A673 (cell line): ENCODE measurements around the gene MEAF6. TPM values are rescaled to one million over a fixed set of nuclear protein-coding genes. Genes with fewer than 3 reads are reported as not detected.

ENCODE experiments used
- BruUV-seq: library from RNA; stranded (reverse); fragments of 400-500 nt; replicated peaks from 2 replicates; lab custom pipeline; 2021; lab: Mats Ljungman, UMichigan
- CTCF ChIA-PET: fragments of 300-600 bp; sonication (Branson Sonifier 250); formaldehyde crosslinking; loops from one replicate; lab custom pipeline; 2022; ENCODE audit warnings: antibody characterized with exemption; lab: Charles Lee
- POLR2A ChIA-PET: fragments of 300-600 bp; sonication (Branson Sonifier 250); formaldehyde crosslinking; loops from one replicate; lab custom pipeline; 2022; ENCODE audit warnings: antibody characterized with exemption; ENCODE audit not compliant: low non-redundant PET; lab: Charles Lee
- DNase-seq: peaks from one replicate; pipeline ENCODE4 v3.0.0-alpha.2; 2015; ENCODE audit warnings: low spot score
- H3K27ac ChIP-seq: fragments of 200-600 bp; sonication (generic); 2 replicates; pipeline ENCODE4 v1.5.1; 2016; ENCODE audit warnings: mixed run types, low read depth, mild to moderate bottlenecking, mixed read lengths, antibody characterized with exemption, low read length; ENCODE audit not compliant: poor library complexity, severe bottlenecking
- H3K27me3 ChIP-seq: fragments of 200-600 bp; sonication (generic); replicated peaks from 2 replicates; pipeline ENCODE4 v1.6.1; 2017; ENCODE audit warnings: mixed run types, low read depth, mild to moderate bottlenecking, mixed read lengths, antibody characterized with exemption, low read length; ENCODE audit not compliant: insufficient read depth, poor library complexity
- H3K36me3 ChIP-seq: fragments of 200-600 bp; sonication (generic); 2 replicates; pipeline ENCODE4 v1.6.1; 2016; ENCODE audit warnings: mixed run types, mild to moderate bottlenecking, mixed read lengths, antibody characterized with exemption, low read length; ENCODE audit not compliant: insufficient read depth, poor library complexity, severe bottlenecking
- H3K4me1 ChIP-seq: fragments of 200-600 bp; sonication (generic); 2 replicates; pipeline ENCODE4 v1.6.1; 2017; ENCODE audit warnings: mixed run types, mild to moderate bottlenecking, mixed read lengths, antibody characterized with exemption, low read length; ENCODE audit not compliant: insufficient read depth, poor library complexity, severe bottlenecking
- H3K4me3 ChIP-seq: fragments of 200-600 bp; sonication (generic); 2 replicates; pipeline ENCODE4 v1.5.1; 2016; ENCODE audit warnings: low read depth, mixed run types, mild to moderate bottlenecking, mixed read lengths, low read length; ENCODE audit not compliant: poor library complexity, severe bottlenecking
- H3K9me3 ChIP-seq: fragments of 200-600 bp; sonication (generic); 2 replicates; pipeline ENCODE4 v1.6.1; 2016; ENCODE audit warnings: mixed run types, low read depth, mild to moderate bottlenecking, mixed read lengths, antibody characterized with exemption, low read length; ENCODE audit not compliant: poor library complexity, severe bottlenecking
- EZH2 ChIP-seq: fragments of 200-600 bp; sonication (generic); IDR thresholded peaks from 2 replicates; pipeline ENCODE4 v1.6.1; 2017; ENCODE audit warnings: borderline replicate concordance, low read depth, mild to moderate bottlenecking, mixed read lengths, antibody characterized with exemption, low read length; ENCODE audit not compliant: poor library complexity, severe bottlenecking
- intact Hi-C: fragments of 100-400 bp; cut with micrococcal nuclease; formaldehyde crosslinking; loops from one replicate; pipeline ENCODE4 v1.10.0; 2022; ENCODE audit not compliant: unreplicated experiment
- total RNA-seq: library from RNA; stranded (reverse); gene quantifications from 2 replicates; pipeline ENCODE4 v1.2.3, GENCODE V29; 2021
- TF ChIP-seq, protein P1 (sequence below): fragments of 300-800, 200-600 bp; sonication (generic); conservative IDR thresholded peaks from 2 replicates; pipeline ENCODE4 v1.5.1; 2017; ENCODE audit warnings: low read depth, mild to moderate bottlenecking, antibody characterized with exemption, low read length, moderate library complexity, mixed read lengths

MEAF6 gene
- total RNA-seq, 1 experiment from 2014 or later: 73.8 TPM

DNA sequence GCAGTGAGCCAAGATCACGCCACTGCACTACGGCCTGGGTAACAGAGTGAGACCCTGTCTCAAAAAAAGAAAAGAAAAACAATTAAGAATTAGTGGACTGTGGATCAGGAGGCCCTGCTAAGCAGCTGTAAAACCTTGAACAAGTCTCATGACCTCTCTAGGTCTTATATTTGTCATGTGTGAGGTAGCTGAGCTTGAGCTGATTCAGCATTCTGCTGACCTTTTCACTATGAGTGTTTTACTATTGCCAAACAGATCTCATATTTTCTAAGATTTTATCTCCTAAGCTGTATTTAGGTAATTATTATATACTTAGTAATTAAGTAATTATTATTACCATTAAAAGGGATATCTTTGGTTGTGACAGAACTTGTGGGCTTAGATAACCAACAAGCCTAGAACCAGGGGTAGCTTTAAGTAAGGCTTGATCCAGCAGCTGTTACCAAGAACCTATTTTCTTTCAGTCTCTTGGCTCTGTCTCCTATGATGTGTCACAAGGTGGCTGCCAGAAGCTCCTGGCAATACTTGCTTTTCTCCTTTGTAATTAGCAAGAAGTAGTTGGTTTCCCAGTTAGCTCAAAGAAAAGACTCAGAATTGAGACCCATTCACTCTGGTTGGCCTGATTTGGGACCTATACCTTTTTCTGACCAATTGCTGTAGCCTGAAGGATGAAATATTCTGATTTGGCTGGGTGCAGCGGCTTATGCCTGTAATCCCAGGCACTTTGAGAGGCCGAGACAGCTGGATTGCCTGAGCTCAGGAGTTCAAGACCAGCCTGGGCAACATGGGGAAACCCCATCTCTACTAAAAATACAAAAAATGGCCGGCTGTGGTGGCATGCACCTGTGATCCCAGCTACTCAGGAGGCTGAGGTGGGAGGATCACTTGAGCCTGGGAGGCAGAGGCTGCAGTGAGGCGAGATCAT, 48.7 kb downstream of the MEAF6 start:
- no peaks in the 10 kb centered on the region for H3K4me1 ChIP-seq
- H3K4me3 ChIP-seq: no peak overlapping the region
- no peak overlapping the region for H3K27ac ChIP-seq
- CTCF ChIA-PET: no interaction called here
- no TSS peak for BruUV-seq
- no peaks in the 10 kb centered on the region for H3K9me3 ChIP-seq
- TF ChIP-seq EZH2: no peak
- TF ChIP-seq, protein P1, sequence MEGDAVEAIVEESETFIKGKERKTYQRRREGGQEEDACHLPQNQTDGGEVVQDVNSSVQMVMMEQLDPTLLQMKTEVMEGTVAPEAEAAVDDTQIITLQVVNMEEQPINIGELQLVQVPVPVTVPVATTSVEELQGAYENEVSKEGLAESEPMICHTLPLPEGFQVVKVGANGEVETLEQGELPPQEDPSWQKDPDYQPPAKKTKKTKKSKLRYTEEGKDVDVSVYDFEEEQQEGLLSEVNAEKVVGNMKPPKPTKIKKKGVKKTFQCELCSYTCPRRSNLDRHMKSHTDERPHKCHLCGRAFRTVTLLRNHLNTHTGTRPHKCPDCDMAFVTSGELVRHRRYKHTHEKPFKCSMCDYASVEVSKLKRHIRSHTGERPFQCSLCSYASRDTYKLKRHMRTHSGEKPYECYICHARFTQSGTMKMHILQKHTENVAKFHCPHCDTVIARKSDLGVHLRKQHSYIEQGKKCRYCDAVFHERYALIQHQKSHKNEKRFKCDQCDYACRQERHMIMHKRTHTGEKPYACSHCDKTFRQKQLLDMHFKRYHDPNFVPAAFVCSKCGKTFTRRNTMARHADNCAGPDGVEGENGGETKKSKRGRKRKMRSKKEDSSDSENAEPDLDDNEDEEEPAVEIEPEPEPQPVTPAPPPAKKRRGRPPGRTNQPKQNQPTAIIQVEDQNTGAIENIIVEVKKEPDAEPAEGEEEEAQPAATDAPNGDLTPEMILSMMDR: no peak
- intact Hi-C loops: no loop called here
- H3K27me3 ChIP-seq: no peaks in the 10 kb centered on the region
- H3K36me3 ChIP-seq: no peaks in the 10 kb centered on the region
- POLR2A ChIA-PET: no interaction called here
- DNase-seq: no peak

DNA sequence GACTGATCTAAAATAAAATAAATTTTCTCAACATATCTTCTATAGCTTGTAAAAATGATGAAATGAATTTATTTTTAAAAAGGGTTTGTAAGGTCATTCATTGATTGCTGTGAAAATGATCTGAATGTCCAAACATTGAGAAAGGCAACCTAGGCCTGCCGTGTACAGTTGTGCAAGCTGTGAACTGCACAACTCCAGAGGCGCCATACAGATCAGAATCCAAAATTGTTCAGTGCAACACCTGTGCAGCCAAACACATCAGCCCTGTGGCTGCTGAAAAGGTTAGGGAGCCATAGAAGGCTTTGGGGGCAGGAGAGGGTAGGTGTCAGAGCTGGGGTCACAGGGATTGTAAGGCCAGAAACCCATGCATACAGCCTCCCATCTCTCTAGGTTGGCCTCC, 50.1 kb downstream of the MEAF6 start:
- no peak for TF ChIP-seq EZH2
- TF ChIP-seq, protein P1: no peak
- POLR2A ChIA-PET: no interaction called here

DNA sequence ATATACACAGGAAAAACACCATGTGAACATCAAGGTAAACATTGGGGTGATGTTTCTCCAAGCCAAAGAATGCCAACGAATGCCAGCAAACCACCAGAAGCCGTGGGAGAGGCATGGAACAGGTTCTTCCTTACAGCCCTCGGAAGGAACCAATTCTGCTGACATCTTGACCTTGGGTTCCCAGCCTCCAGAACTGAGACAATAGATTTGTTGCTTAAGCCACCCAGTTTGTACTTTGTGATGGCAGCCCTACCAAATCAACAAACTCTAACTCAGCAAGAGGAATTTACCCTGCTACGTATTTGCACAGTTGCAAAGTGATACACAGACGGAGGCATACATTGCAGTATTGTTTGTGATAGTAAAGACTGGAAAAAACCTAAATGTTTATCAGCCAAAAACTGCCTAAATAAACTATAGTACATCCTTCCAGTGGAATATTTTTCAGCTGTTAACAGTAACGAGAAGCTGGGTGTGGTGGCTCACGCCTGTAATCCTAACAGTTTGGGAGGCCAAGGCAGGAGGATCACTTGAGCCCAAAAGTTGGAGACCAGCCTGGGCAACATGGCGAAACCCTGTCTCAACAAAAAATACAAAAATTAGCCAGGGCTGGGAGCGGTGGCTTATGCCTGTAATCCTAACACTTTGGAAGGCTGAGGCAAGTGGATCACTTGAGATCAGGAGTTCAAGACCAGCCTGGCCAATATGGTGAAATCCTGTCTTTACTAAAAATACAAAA, 52.7 kb downstream of the MEAF6 start:
- TF ChIP-seq, protein P1: no peak
- no peak for TF ChIP-seq EZH2
- H3K9me3 ChIP-seq: no peaks in the 10 kb centered on the region
- POLR2A ChIA-PET: no interaction called here
- DNase-seq: no peak
- CTCF ChIA-PET: no interaction called here
- no peaks in the 10 kb centered on the region for H3K4me1 ChIP-seq
- H3K36me3 ChIP-seq: no peaks in the 10 kb centered on the region
- H3K27me3 ChIP-seq: no peaks in the 10 kb centered on the region
- H3K27ac ChIP-seq: no peak overlapping the region
- no TSS peak for BruUV-seq
- H3K4me3 ChIP-seq: no peak overlapping the region
- intact Hi-C loops: no loop called here

More for the DNA sequence above, 50.1 kb downstream of the MEAF6 start:
- Histone ChIP-seq H3K27ac (no peak overlapping the region), H3K4me1 (no peaks in the 10 kb centered on the region), H3K36me3 (no peaks in the 10 kb centered on the region), H3K4me3 (no peak overlapping the region), H3K27me3 (no peaks in the 10 kb centered on the region), H3K9me3 (no peaks in the 10 kb centered on the region)
- BruUV-seq: no TSS peak
- DNase-seq: no peak
- CTCF ChIA-PET: no interaction called here
- intact Hi-C loops: no loop called here
